ENCODE results near the gene LTO1.

The LTO1 gene

DNA sequence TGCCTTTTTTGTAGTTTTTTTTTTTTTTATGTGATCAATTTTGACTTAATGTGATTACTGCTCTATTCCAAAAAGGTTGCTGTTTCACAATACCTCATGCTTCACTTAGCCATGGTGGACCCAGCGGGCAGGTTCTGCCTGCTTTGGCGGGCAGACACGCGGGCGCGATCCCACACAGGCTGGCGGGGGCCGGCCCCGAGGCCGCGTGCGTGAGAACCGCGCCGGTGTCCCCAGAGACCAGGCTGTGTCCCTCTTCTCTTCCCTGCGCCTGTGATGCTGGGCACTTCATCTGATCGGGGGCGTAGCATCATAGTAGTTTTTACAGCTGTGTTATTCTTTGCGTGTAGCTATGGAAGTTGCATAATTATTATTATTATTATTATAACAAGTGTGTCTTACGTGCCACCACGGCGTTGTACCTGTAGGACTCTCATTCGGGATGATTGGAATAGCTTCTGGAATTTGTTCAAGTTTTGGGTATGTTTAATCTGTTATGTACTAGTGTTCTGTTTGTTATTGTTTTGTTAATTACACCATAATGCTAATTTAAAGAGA, 21.7 kb downstream of the LTO1 start:
- Histone ChIP-seq H2BK15ac (ENCODE audit: low read length) (no peak overlapping the region), H3K27me3 (ENCODE audit: control insufficient read depth in 3 of 3, insufficient read depth in 3 of 3, low read depth in 1 of 3, low read length in 3 of 3) (no peaks in the 10 kb centered on the region), H3K23ac (ENCODE audit: low read depth, low read length, poor library complexity) (no peak overlapping the region), H3K79me1 (ENCODE audit: low read depth, low read length) (no peaks in the 10 kb centered on the region), H3K4me1 (ENCODE audit: control insufficient read depth in 2 of 2, insufficient read depth in 1 of 2, low read depth in 1 of 2, low read length in 2 of 2) (peaks cover 13 to 18% of the 10 kb centered on the region in 2 donors), H3K4me3 (ENCODE audit: low read length in 2 of 2) (no peak overlapping the region), H3K27ac (replicated peaks; ENCODE audit: low read length) (no peak overlapping the region), H4K8ac (ENCODE audit: low read depth, low read length) (no peak overlapping the region), H3K36me3 (replicated peaks in 1 of 2; ENCODE audit: control insufficient read depth in 2 of 2, insufficient read depth in 2 of 2, low read length in 2 of 2) (peaks cover 21 to 31% of the 10 kb centered on the region in 2 donors), H3K18ac (ENCODE audit: low read length) (peak overlapping the region; percentile 52), H2BK120ac (ENCODE audit: low read depth, low read length) (no peak overlapping the region), H2BK5ac (ENCODE audit: low read length) (no peak overlapping the region), H3K4ac (ENCODE audit: low read length) (no peak overlapping the region), H2BK12ac (ENCODE audit: low read length) (no peak overlapping the region), H3K14ac (ENCODE audit: low read length) (no peak overlapping the region), H4K91ac (ENCODE audit: low read depth, low read length, poor library complexity) (no peak overlapping the region), H3K9ac (ENCODE audit: low read depth, low read length, poor library complexity) (no peak overlapping the region), H2AK5ac (ENCODE audit: low read depth, low read length) (no peak overlapping the region), H3K9me3 (replicated peaks in 1 of 2; ENCODE audit: control insufficient read depth in 2 of 2, insufficient read depth in 1 of 2, low read depth in 1 of 2, low read length in 2 of 2) (no peaks in the 10 kb centered on the region), H3K4me2 (ENCODE audit: insufficient read depth, low read length, poor library complexity, severe bottlenecking) (no peak overlapping the region), H2AFZ (ENCODE audit: low read length) (no peak overlapping the region)
- no CpG with 5 or more reads among the region's 23 CpGs for WGBS, 2 donors (ENCODE audit: extremely low coverage in 2 of 2, insufficient read length in 2 of 2, insufficient replicate concordance in 1 of 2)
- no peak for DNase-seq (ENCODE audit: low spot score)

DNA sequence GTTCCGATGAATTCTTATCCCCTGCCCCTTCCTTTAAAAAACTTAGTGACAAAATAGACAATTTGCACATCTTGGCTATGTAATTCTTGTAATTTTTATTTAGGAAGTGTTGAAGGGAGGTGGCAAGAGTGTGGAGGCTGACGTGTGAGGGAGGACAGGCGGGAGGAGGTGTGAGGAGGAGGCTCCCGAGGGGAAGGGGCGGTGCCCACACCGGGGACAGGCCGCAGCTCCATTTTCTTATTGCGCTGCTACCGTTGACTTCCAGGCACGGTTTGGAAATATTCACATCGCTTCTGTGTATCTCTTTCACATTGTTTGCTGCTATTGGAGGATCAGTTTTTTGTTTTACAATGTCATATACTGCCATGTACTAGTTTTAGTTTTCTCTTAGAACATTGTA, 22.2 kb downstream of the LTO1 start:
- WGBS, 2 donors (ENCODE audit: extremely low coverage in 2 of 2, insufficient read length in 2 of 2, insufficient replicate concordance in 1 of 2) = no CpG with 5 or more reads among the region's 11 CpGs
- no peak overlapping the region for H3K23ac ChIP-seq (ENCODE audit: low read depth, low read length, poor library complexity)
- no peak overlapping the region for H4K91ac ChIP-seq (ENCODE audit: low read depth, low read length, poor library complexity)
- no peak overlapping the region for H2AFZ ChIP-seq (ENCODE audit: low read length)
- H3K14ac ChIP-seq (ENCODE audit: low read length) = no peak overlapping the region
- H3K4ac ChIP-seq (ENCODE audit: low read length) = no peak overlapping the region
- no peak overlapping the region for H4K8ac ChIP-seq (ENCODE audit: low read depth, low read length)
- H3K27me3 ChIP-seq (ENCODE audit: control insufficient read depth in 3 of 3, insufficient read depth in 3 of 3, low read depth in 1 of 3, low read length in 3 of 3) = no peaks in the 10 kb centered on the region
- no peak overlapping the region for H3K4me2 ChIP-seq (ENCODE audit: insufficient read depth, low read length, poor library complexity, severe bottlenecking)
- no peaks in the 10 kb centered on the region for H3K9me3 ChIP-seq (replicated peaks in 1 of 2; ENCODE audit: control insufficient read depth in 2 of 2, insufficient read depth in 1 of 2, low read depth in 1 of 2, low read length in 2 of 2)
- H2AK5ac ChIP-seq (ENCODE audit: low read depth, low read length) = no peak overlapping the region
- no peak for DNase-seq (ENCODE audit: low spot score)
- peaks cover 9 to 19% of the 10 kb centered on the region in 2 donors for H3K4me1 ChIP-seq (ENCODE audit: control insufficient read depth in 2 of 2, insufficient read depth in 1 of 2, low read depth in 1 of 2, low read length in 2 of 2)
- no peak overlapping the region for H3K4me3 ChIP-seq (ENCODE audit: low read length in 2 of 2)
- H2BK15ac ChIP-seq (ENCODE audit: low read length) = no peak overlapping the region
- H3K27ac ChIP-seq (replicated peaks; ENCODE audit: low read length) = no peak overlapping the region
- no peak overlapping the region for H3K9ac ChIP-seq (ENCODE audit: low read depth, low read length, poor library complexity)
- H2BK120ac ChIP-seq (ENCODE audit: low read depth, low read length) = no peak overlapping the region
- H2BK5ac ChIP-seq (ENCODE audit: low read length) = no peak overlapping the region
- H3K79me1 ChIP-seq (ENCODE audit: low read depth, low read length) = no peaks in the 10 kb centered on the region
- H2BK12ac ChIP-seq (ENCODE audit: low read length) = no peak overlapping the region
- H3K18ac ChIP-seq (ENCODE audit: low read length) = no peak overlapping the region
- peaks cover 26 to 33% of the 10 kb centered on the region in 2 donors for H3K36me3 ChIP-seq (replicated peaks in 1 of 2; ENCODE audit: control insufficient read depth in 2 of 2, insufficient read depth in 2 of 2, low read length in 2 of 2)

- WGBS, 2 donors (ENCODE audit: extremely low coverage in 2 of 2, insufficient read length in 2 of 2, insufficient replicate concordance in 1 of 2) = no CpG with 5 or more reads among the region's 15 CpGs
- peaks cover 33 to 42% of the 10 kb centered on the region in 2 donors for H3K36me3 ChIP-seq (replicated peaks in 1 of 2; ENCODE audit: control insufficient read depth in 2 of 2, insufficient read depth in 2 of 2, low read length in 2 of 2)
- H2BK5ac ChIP-seq (ENCODE audit: low read length) = no peak overlapping the region
- peaks cover 0 to 13% of the 10 kb centered on the region in 2 donors for H3K4me1 ChIP-seq (ENCODE audit: control insufficient read depth in 2 of 2, insufficient read depth in 1 of 2, low read depth in 1 of 2, low read length in 2 of 2)
- DNase-seq (ENCODE audit: low spot score) = no peak
- no peak overlapping the region for H4K91ac ChIP-seq (ENCODE audit: low read depth, low read length, poor library complexity)
- no peaks in the 10 kb centered on the region for H3K27me3 ChIP-seq (ENCODE audit: control insufficient read depth in 3 of 3, insufficient read depth in 3 of 3, low read depth in 1 of 3, low read length in 3 of 3)
- H3K18ac ChIP-seq (ENCODE audit: low read length) = no peak overlapping the region
- no peak overlapping the region for H3K9ac ChIP-seq (ENCODE audit: low read depth, low read length, poor library complexity)
- peaks cover 4% of the 10 kb centered on the region for H3K79me1 ChIP-seq (ENCODE audit: low read depth, low read length)
- no peak overlapping the region for H2BK15ac ChIP-seq (ENCODE audit: low read length)
- no peak overlapping the region for H3K4me3 ChIP-seq (ENCODE audit: low read length in 2 of 2)
- no peak overlapping the region for H2AFZ ChIP-seq (ENCODE audit: low read length)
- H2AK5ac ChIP-seq (ENCODE audit: low read depth, low read length) = no peak overlapping the region
- H2BK120ac ChIP-seq (ENCODE audit: low read depth, low read length) = no peak overlapping the region
- no peak overlapping the region for H3K4ac ChIP-seq (ENCODE audit: low read length)
- H2BK12ac ChIP-seq (ENCODE audit: low read length) = no peak overlapping the region
- H3K14ac ChIP-seq (ENCODE audit: low read length) = no peak overlapping the region
- H3K27ac ChIP-seq (replicated peaks; ENCODE audit: low read length) = no peak overlapping the region
- H3K9me3 ChIP-seq (replicated peaks in 1 of 2; ENCODE audit: control insufficient read depth in 2 of 2, insufficient read depth in 1 of 2, low read depth in 1 of 2, low read length in 2 of 2) = no peaks in the 10 kb centered on the region
- H3K4me2 ChIP-seq (ENCODE audit: insufficient read depth, low read length, poor library complexity, severe bottlenecking) = no peak overlapping the region
- no peak overlapping the region for H3K23ac ChIP-seq (ENCODE audit: low read depth, low read length, poor library complexity)
- H4K8ac ChIP-seq (ENCODE audit: low read depth, low read length) = no peak overlapping the region
Measured at GRCh38 chr11:69651834-69652620, 23.1 kb downstream of the LTO1 start.

GRCh38 chr11:69650832-69651344, 24.3 kb downstream of the LTO1 start:
- Histone ChIP-seq H2BK12ac (ENCODE audit: low read length) (no peak overlapping the region), H3K9me3 (replicated peaks in 1 of 2; ENCODE audit: control insufficient read depth in 2 of 2, insufficient read depth in 1 of 2, low read depth in 1 of 2, low read length in 2 of 2) (no peaks in the 10 kb centered on the region), H3K23ac (ENCODE audit: low read depth, low read length, poor library complexity) (peak overlapping the region; percentile 9), H4K91ac (ENCODE audit: low read depth, low read length, poor library complexity) (no peak overlapping the region), H3K27ac (replicated peaks; ENCODE audit: low read length) (no peak overlapping the region), H3K18ac (ENCODE audit: low read length) (no peak overlapping the region), H4K8ac (ENCODE audit: low read depth, low read length) (no peak overlapping the region), H2BK5ac (ENCODE audit: low read length) (no peak overlapping the region), H3K9ac (ENCODE audit: low read depth, low read length, poor library complexity) (no peak overlapping the region), H3K4me1 (ENCODE audit: control insufficient read depth in 2 of 2, insufficient read depth in 1 of 2, low read depth in 1 of 2, low read length in 2 of 2) (peaks cover 1 to 14% of the 10 kb centered on the region in 2 donors), H2AK5ac (ENCODE audit: low read depth, low read length) (no peak overlapping the region), H3K4me2 (ENCODE audit: insufficient read depth, low read length, poor library complexity, severe bottlenecking) (no peak overlapping the region), H3K4me3 (ENCODE audit: low read length in 2 of 2) (no peak overlapping the region), H3K14ac (ENCODE audit: low read length) (no peak overlapping the region), H3K79me1 (ENCODE audit: low read depth, low read length) (peaks cover 9% of the 10 kb centered on the region), H2BK120ac (ENCODE audit: low read depth, low read length) (no peak overlapping the region), H3K36me3 (replicated peaks in 1 of 2; ENCODE audit: control insufficient read depth in 2 of 2, insufficient read depth in 2 of 2, low read length in 2 of 2) (peaks cover 33 to 42% of the 10 kb centered on the region in 2 donors), H3K27me3 (ENCODE audit: control insufficient read depth in 3 of 3, insufficient read depth in 3 of 3, low read depth in 1 of 3, low read length in 3 of 3) (no peaks in the 10 kb centered on the region), H2BK15ac (ENCODE audit: low read length) (no peak overlapping the region), H2AFZ (ENCODE audit: low read length) (no peak overlapping the region), H3K4ac (ENCODE audit: low read length) (no peak overlapping the region)
- WGBS, 2 donors (ENCODE audit: extremely low coverage in 2 of 2, insufficient read length in 2 of 2, insufficient replicate concordance in 1 of 2) = no CpG with 5 or more reads among the region's 23 CpGs
- no peak for DNase-seq (ENCODE audit: low spot score)

Measured in neuronal stem cell (in vitro differentiated cells).